ENCODE results near the gene MYH2. TPM values are rescaled to one million over a fixed set of nuclear protein-coding genes. Genes with fewer than 3 reads are reported as not detected.

Gene MYH2
- total and polyA plus RNA-seq, 9 donors, result 4.1 to 53.3 (median 30.0) TPM

GRCh38 chr17:10518271-10519037, 31.0 kb downstream of the MYH2 start, which contains the start of gene MYH1:
MYH1 (minus strand) TSS chr17:10518542; CDS start chr17:10516642, 1,900 bp downstream.
- 54% methylated on average over 4 of the region's 11 CpGs for WGBS (ENCODE audit: insufficient coverage)
- no peaks in the 10 kb centered on the region for H3K4me1 ChIP-seq (ENCODE audit: control insufficient read depth, insufficient read depth, low read length)
- DNase-seq, result peak; percentile 25
- H3K36me3 ChIP-seq (ENCODE audit: control insufficient read depth, insufficient read depth, low read length), result no peaks in the 10 kb centered on the region
- H3K27me3 ChIP-seq (ENCODE audit: control insufficient read depth, insufficient read depth, low read length), result no peaks in the 10 kb centered on the region
- H3K9me3 ChIP-seq (replicated peaks; ENCODE audit: control insufficient read depth, low read depth, low read length), result no peaks in the 10 kb centered on the region
- no peak within 1 kb of the TSS for H3K4me3 ChIP-seq (ENCODE audit: low read length)
- no peak within 1 kb of the TSS for H3K27ac ChIP-seq (ENCODE audit: low read length)

DNA sequence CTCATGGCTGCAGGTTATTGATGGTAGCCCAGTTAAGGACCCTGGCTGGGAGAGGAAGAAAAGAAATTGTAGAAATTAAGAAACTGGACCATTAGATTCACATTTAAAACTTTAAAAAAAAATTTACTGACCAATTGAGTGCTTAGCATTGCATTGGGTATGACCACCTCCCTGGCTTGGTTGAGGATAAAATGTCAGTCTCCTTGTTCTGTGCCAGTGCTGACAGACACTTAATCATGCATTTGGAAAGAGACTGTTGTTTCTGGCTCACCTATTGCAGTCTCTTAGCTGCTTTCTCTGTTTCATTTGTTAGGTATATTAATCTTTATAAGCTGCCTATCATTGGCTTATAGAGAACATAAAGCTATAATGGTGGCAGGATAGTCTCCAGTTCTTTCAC, 32.8 kb downstream of the MYH2 start:
- no peaks in the 10 kb centered on the region for H3K9me3 ChIP-seq (replicated peaks; ENCODE audit: control insufficient read depth, low read depth, low read length)
- DNase-seq, result peak; percentile 15
- no peaks in the 10 kb centered on the region for H3K4me1 ChIP-seq (ENCODE audit: control insufficient read depth, insufficient read depth, low read length)
- H3K27ac ChIP-seq (ENCODE audit: low read length), result no peak overlapping the region
- no peaks in the 10 kb centered on the region for H3K27me3 ChIP-seq (ENCODE audit: control insufficient read depth, insufficient read depth, low read length)
- no peaks in the 10 kb centered on the region for H3K36me3 ChIP-seq (ENCODE audit: control insufficient read depth, insufficient read depth, low read length)
- H3K4me3 ChIP-seq (ENCODE audit: low read length), result no peak overlapping the region

GRCh38 chr17:10516065-10516464, 33.4 kb downstream of the MYH2 start:
- 79% methylated on average over 7 of the region's 7 CpGs for WGBS (ENCODE audit: insufficient coverage)
- Histone ChIP-seq H3K36me3 (ENCODE audit: control insufficient read depth, insufficient read depth, low read length) (no peaks in the 10 kb centered on the region), H3K4me1 (ENCODE audit: control insufficient read depth, insufficient read depth, low read length) (no peaks in the 10 kb centered on the region), H3K27me3 (ENCODE audit: control insufficient read depth, insufficient read depth, low read length) (no peaks in the 10 kb centered on the region), H3K27ac (ENCODE audit: low read length) (no peak overlapping the region), H3K4me3 (ENCODE audit: low read length) (no peak overlapping the region), H3K9me3 (replicated peaks; ENCODE audit: control insufficient read depth, low read depth, low read length) (no peaks in the 10 kb centered on the region)
- no peak for DNase-seq

GRCh38 chr17:10513299-10514067, 36.0 kb downstream of the MYH2 start:
- Histone ChIP-seq H3K9me3 (replicated peaks; ENCODE audit: control insufficient read depth, low read depth, low read length) (no peaks in the 10 kb centered on the region), H3K36me3 (ENCODE audit: control insufficient read depth, insufficient read depth, low read length) (no peaks in the 10 kb centered on the region), H3K4me3 (ENCODE audit: low read length) (no peak overlapping the region), H3K4me1 (ENCODE audit: control insufficient read depth, insufficient read depth, low read length) (no peaks in the 10 kb centered on the region), H3K27ac (ENCODE audit: low read length) (no peak overlapping the region), H3K27me3 (ENCODE audit: control insufficient read depth, insufficient read depth, low read length) (no peaks in the 10 kb centered on the region)
- DNase-seq, result peak; percentile 8
- whole genome bisulfite sequencing (ENCODE audit: insufficient coverage), result 66% methylated on average over 3 of the region's 6 CpGs

- DNase-seq, result no peak
- Histone ChIP-seq H3K36me3 (ENCODE audit: control insufficient read depth, insufficient read depth, low read length) (no peaks in the 10 kb centered on the region), H3K9me3 (replicated peaks; ENCODE audit: control insufficient read depth, low read depth, low read length) (no peaks in the 10 kb centered on the region), H3K27me3 (ENCODE audit: control insufficient read depth, insufficient read depth, low read length) (no peaks in the 10 kb centered on the region), H3K4me3 (ENCODE audit: low read length) (no peak overlapping the region), H3K4me1 (ENCODE audit: control insufficient read depth, insufficient read depth, low read length) (no peaks in the 10 kb centered on the region), H3K27ac (ENCODE audit: low read length) (no peak overlapping the region)
- WGBS (ENCODE audit: insufficient coverage), result no CpG with 5 or more reads among the region's 2 CpGs
Measured at GRCh38 chr17:10512856-10513255, 36.6 kb downstream of the MYH2 start.

- H3K4me3 ChIP-seq (ENCODE audit: low read length), result no peak overlapping the region
- no peaks in the 10 kb centered on the region for H3K27me3 ChIP-seq (ENCODE audit: control insufficient read depth, insufficient read depth, low read length)
- DNase-seq, result peak; percentile 0
- no CpG with 5 or more reads among the region's 3 CpGs for WGBS (ENCODE audit: insufficient coverage)
- no peaks in the 10 kb centered on the region for H3K9me3 ChIP-seq (replicated peaks; ENCODE audit: control insufficient read depth, low read depth, low read length)
- H3K36me3 ChIP-seq (ENCODE audit: control insufficient read depth, insufficient read depth, low read length), result no peaks in the 10 kb centered on the region
- no peaks in the 10 kb centered on the region for H3K4me1 ChIP-seq (ENCODE audit: control insufficient read depth, insufficient read depth, low read length)
- H3K27ac ChIP-seq (ENCODE audit: low read length), result no peak overlapping the region
Measured at GRCh38 chr17:10499950-10500349, 49.5 kb downstream of the MYH2 start.

GRCh38 chr17:10492004-10492403, 57.5 kb downstream of the MYH2 start:
- H3K27ac ChIP-seq (ENCODE audit: low read length), result no peak overlapping the region
- DNase-seq, result no peak
- no peaks in the 10 kb centered on the region for H3K27me3 ChIP-seq (ENCODE audit: control insufficient read depth, insufficient read depth, low read length)
- WGBS (ENCODE audit: insufficient coverage), result no CpG with 5 or more reads among the region's 2 CpGs
- no peaks in the 10 kb centered on the region for H3K36me3 ChIP-seq (ENCODE audit: control insufficient read depth, insufficient read depth, low read length)
- H3K4me3 ChIP-seq (ENCODE audit: low read length), result no peak overlapping the region
- H3K9me3 ChIP-seq (replicated peaks; ENCODE audit: control insufficient read depth, low read depth, low read length), result peaks cover 11% of the 10 kb centered on the region
- H3K4me1 ChIP-seq (ENCODE audit: control insufficient read depth, insufficient read depth, low read length), result no peaks in the 10 kb centered on the region

DNA sequence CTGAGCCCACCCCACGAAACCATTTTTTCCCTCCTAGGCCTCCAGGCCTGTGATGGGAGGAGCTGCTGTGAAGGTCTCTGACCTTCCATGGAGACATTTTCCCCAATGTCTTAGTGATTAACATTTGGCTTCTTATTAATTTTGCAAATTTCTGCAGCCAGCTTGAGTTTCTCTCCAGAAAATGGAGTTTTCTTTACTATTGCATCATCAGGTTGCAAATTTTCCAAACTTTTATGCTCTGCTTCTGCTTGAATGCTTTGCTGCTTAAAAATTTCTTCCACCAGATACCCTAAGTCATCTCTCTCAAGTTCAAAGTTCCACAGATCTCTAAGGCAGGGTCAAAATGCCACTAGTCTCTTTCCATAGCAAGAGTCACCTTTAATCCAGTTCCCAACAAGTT, 67.2 kb downstream of the MYH2 start:
- DNase-seq, result no peak
- Histone ChIP-seq H3K4me1 (ENCODE audit: control insufficient read depth, insufficient read depth, low read length) (no peaks in the 10 kb centered on the region), H3K4me3 (ENCODE audit: low read length) (no peak overlapping the region), H3K36me3 (ENCODE audit: control insufficient read depth, insufficient read depth, low read length) (no peaks in the 10 kb centered on the region), H3K27ac (ENCODE audit: low read length) (no peak overlapping the region), H3K9me3 (replicated peaks; ENCODE audit: control insufficient read depth, low read depth, low read length) (peaks cover 5% of the 10 kb centered on the region), H3K27me3 (ENCODE audit: control insufficient read depth, insufficient read depth, low read length) (no peaks in the 10 kb centered on the region)
- WGBS (ENCODE audit: insufficient coverage), result no CpG with 5 or more reads among the region's 1 CpG

DNA sequence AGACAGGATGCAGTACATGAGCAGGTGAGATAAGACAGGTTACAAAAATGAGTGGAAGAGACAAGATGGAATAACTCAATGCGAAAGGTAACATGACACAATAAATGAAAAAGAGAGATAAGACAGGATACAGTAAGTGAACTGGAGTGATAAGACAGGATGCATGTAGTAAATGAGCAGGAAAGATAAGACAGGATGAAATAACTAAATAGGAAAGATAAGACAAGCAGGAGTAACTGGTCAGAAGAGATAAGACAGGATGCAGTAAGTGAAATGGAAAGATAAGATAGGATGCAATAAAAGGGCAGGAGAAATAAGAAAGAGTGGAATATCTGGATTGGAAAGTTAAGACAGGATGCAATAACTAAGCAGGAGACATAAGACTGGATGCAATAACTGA, 71.8 kb downstream of the MYH2 start:
- Histone ChIP-seq H3K27ac (ENCODE audit: low read length) (no peak overlapping the region), H3K4me3 (ENCODE audit: low read length) (no peak overlapping the region), H3K36me3 (ENCODE audit: control insufficient read depth, insufficient read depth, low read length) (no peaks in the 10 kb centered on the region), H3K27me3 (ENCODE audit: control insufficient read depth, insufficient read depth, low read length) (no peaks in the 10 kb centered on the region), H3K4me1 (ENCODE audit: control insufficient read depth, insufficient read depth, low read length) (no peaks in the 10 kb centered on the region), H3K9me3 (replicated peaks; ENCODE audit: control insufficient read depth, low read depth, low read length) (peaks cover 5% of the 10 kb centered on the region)
- 83% methylated on average over 1 of the region's 1 CpG for WGBS (ENCODE audit: insufficient coverage)
- DNase-seq, result no peak

DNA sequence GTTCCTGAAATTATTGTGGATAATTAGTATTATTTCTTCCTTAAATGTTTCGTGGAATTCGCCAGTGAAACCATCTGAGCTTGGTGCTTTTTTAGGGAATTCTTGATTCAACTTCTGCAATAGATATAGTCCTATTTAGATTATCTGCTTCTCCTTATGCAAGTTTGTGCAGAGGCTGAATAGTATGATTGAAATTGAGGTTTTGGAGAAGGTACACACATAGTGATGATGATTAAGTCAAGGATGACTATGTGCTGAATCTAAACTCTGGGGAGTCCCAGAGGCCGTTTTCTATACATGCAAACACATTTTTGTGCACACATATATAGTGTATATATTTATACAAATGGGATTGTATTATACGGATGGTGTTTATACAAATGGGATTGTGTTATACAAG, 74.9 kb downstream of the MYH2 start:
- no peaks in the 10 kb centered on the region for H3K36me3 ChIP-seq (ENCODE audit: control insufficient read depth, insufficient read depth, low read length)
- H3K27me3 ChIP-seq (ENCODE audit: control insufficient read depth, insufficient read depth, low read length), result no peaks in the 10 kb centered on the region
- no CpG with 5 or more reads among the region's 4 CpGs for WGBS (ENCODE audit: insufficient coverage)
- no peak overlapping the region for H3K27ac ChIP-seq (ENCODE audit: low read length)
- no peaks in the 10 kb centered on the region for H3K9me3 ChIP-seq (replicated peaks; ENCODE audit: control insufficient read depth, low read depth, low read length)
- no peak for DNase-seq
- no peaks in the 10 kb centered on the region for H3K4me1 ChIP-seq (ENCODE audit: control insufficient read depth, insufficient read depth, low read length)
- H3K4me3 ChIP-seq (ENCODE audit: low read length), result no peak overlapping the region

Measured in muscle of leg (tissue), 11 donors.